ENCODE measurements around the gene KRT14. TPM values are rescaled to one million over a fixed set of nuclear protein-coding genes. Genes with fewer than 3 reads are reported as not detected.

KRT14 gene
- total and polyA plus RNA-seq, 9 donors, result 0.38 to 1.1 (median 0.75) TPM; not detected in 6

DNA sequence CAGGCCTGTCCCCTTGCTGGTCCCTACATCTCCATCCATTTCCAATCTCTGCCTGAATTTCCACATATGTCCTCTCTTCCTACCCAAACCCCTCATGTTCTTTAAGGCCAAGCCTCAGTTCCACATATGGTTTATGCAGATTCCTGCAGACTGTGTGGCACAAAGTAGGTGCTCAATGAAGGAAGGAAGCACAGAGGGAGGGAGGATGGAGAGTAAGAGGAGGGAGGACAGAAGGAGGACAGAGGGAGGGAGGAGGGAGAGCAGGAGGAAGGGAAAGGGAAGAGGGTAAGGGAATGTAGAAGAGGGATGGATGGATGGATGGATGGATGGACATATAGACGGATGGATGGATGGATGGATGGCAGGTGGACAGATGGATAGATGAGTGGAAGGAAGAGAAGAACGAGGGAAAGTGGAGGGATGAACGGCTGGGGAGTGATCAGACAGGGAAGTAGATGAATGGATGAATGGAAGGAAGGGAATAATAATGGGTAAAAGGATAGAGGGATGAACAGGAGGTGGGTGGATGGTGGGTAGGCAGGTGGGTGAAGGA lies 7.7 kb upstream of the KRT14 start:
- TF ChIP-seq, protein P1, sequence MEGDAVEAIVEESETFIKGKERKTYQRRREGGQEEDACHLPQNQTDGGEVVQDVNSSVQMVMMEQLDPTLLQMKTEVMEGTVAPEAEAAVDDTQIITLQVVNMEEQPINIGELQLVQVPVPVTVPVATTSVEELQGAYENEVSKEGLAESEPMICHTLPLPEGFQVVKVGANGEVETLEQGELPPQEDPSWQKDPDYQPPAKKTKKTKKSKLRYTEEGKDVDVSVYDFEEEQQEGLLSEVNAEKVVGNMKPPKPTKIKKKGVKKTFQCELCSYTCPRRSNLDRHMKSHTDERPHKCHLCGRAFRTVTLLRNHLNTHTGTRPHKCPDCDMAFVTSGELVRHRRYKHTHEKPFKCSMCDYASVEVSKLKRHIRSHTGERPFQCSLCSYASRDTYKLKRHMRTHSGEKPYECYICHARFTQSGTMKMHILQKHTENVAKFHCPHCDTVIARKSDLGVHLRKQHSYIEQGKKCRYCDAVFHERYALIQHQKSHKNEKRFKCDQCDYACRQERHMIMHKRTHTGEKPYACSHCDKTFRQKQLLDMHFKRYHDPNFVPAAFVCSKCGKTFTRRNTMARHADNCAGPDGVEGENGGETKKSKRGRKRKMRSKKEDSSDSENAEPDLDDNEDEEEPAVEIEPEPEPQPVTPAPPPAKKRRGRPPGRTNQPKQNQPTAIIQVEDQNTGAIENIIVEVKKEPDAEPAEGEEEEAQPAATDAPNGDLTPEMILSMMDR (IDR thresholded peaks at IDR 0.05), result no peak
- no peak for TF ChIP-seq EP300 (IDR thresholded peaks at IDR 0.05)
- TF ChIP-seq POLR2A (IDR thresholded peaks at IDR 0.05), result no peak
- no peak overlapping the region for H3K27ac ChIP-seq
- DNase-seq, result no peak
- no peaks in the 10 kb centered on the region for H3K4me1 ChIP-seq (ENCODE audit: insufficient read depth)
- H3K36me3 ChIP-seq, result no peaks in the 10 kb centered on the region
- intact Hi-C loops (cut with DNase I), result no loop called here
- WGBS, 3 donors, result 46 to 86% (median 79%) methylated on average over 3 of the region's 3 CpGs
- H3K27me3 ChIP-seq, result no peaks in the 10 kb centered on the region
- no peaks in the 10 kb centered on the region for H3K9me3 ChIP-seq
- H3K4me3 ChIP-seq, result no peak overlapping the region

DNA sequence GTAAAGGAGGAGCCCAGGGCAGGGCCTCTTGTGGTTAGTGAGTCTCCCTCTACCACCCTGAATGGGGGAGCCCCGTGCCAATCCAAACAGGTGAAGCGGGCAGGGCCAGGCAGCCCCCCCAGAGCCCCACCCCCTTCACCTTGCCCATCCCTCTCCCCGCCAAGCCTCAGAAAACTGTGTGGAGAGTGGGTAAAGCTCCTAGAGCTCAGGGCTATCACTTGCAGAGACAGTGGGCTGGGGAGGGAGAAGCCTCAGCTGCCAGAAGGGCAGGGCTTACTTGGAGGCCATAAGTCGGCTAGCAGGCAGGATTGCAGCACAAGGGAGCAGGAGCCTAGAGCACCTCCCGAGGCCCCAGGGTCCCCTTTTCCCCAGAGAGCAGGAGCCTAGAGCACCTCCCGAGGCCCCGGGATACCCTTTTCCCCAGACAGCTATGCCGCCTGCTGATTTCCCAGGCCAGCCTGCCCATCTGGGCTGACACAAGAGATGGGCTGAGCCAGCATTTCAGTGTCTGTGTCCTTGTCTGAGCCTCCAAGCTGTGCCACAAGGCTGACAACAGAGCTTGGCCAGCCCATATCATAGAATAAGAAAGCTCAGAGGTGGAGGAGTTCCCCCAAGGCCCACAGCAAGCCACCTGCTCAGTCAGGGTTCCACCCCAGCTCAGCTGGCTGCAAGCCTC lies 6.7 kb upstream of the KRT14 start:
- Histone ChIP-seq H3K9me3 (no peaks in the 10 kb centered on the region), H3K27ac (no peak overlapping the region), H3K4me3 (no peak overlapping the region), H3K4me1 (ENCODE audit: insufficient read depth) (no peaks in the 10 kb centered on the region), H3K27me3 (no peaks in the 10 kb centered on the region), H3K36me3 (no peaks in the 10 kb centered on the region)
- TF ChIP-seq EP300 (IDR thresholded peaks at IDR 0.05) (no peak), POLR2A (IDR thresholded peaks at IDR 0.05) (no peak)
- TF ChIP-seq, protein P1 (IDR thresholded peaks at IDR 0.05), result no peak
- intact Hi-C loops (cut with DNase I), result no loop called here
- DNase-seq, result no peak
- 57 to 66% (median 58%) methylated on average over 8 of the region's 8 CpGs for WGBS, 3 donors

DNA sequence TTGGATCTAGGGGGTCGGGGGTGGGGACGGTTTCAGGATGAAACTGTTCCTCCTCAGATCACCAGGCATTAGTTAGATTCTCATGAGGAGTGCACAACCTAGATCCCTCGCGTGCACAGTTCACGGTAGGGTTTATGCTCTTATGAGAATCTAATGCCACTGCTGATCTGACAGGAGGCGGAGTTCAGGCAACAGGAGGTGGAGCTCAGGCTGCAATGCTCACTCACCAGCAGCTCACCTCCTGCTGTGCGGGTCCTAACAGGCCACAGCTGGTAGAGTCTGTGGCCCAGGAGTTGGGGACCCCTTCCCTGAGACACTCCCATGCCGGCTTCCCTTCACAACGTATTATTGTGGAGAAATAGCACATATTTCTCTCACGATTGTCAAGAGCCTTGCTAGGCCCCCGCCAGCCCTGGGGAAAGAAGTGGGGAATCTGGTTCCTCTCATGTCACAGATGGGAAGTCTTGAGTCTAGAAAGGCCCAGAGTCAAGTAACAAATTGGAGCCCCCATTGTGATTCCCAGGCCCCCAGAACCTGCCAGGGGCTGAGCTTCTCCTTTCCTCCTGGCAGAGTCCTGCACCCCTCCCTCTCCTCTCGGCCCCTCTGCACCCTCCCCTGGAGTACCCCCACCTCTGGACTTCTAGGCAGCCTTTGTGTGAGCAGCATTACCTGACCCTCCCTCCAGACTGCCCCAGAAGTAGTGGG lies 6.1 kb upstream of the KRT14 start:
- intact Hi-C loops (cut with DNase I), result no loop called here
- no peaks in the 10 kb centered on the region for H3K36me3 ChIP-seq
- no peaks in the 10 kb centered on the region for H3K27me3 ChIP-seq
- WGBS, 3 donors, result 81 to 83% (median 81%) methylated on average over 12 of the region's 12 CpGs
- TF ChIP-seq EP300 (IDR thresholded peaks at IDR 0.05), result no peak
- no peak for TF ChIP-seq POLR2A (IDR thresholded peaks at IDR 0.05)
- H3K4me3 ChIP-seq, result no peak overlapping the region
- H3K9me3 ChIP-seq, result no peaks in the 10 kb centered on the region
- no peak overlapping the region for H3K27ac ChIP-seq
- DNase-seq, result no peak
- H3K4me1 ChIP-seq (ENCODE audit: insufficient read depth), result no peaks in the 10 kb centered on the region

DNA sequence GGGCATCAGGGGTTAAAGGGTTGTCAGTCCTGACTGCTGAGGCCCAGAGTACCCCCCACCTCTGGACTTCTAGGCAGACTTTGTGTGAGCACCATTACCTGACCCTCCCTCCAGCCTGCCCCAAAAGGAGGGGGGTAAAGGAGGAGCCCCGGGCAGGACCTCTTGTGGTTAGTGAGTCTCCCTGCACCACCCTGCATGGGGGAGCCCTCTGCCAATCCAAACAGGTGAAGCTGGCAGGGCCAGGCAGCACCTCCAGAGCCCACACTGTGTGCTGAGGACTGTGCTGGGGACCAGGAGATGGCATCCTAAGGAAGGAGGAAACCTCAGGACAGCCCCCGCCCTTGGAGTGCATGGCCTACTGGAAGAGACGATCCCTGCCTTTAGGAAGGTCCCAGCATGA lies 2.6 kb upstream of the KRT14 start:
- no peak overlapping the region for H3K27ac ChIP-seq
- 56 to 67% (median 63%) methylated on average over 3 of the region's 3 CpGs for WGBS, 3 donors
- no peak overlapping the region for H3K4me3 ChIP-seq
- DNase-seq, result no peak
- no peaks in the 10 kb centered on the region for H3K9me3 ChIP-seq
- TF ChIP-seq POLR2A (IDR thresholded peaks at IDR 0.05), result no peak
- intact Hi-C loops (cut with DNase I), result no loop called here
- no peaks in the 10 kb centered on the region for H3K4me1 ChIP-seq (ENCODE audit: insufficient read depth)
- no peaks in the 10 kb centered on the region for H3K36me3 ChIP-seq
- H3K27me3 ChIP-seq, result no peaks in the 10 kb centered on the region

DNA sequence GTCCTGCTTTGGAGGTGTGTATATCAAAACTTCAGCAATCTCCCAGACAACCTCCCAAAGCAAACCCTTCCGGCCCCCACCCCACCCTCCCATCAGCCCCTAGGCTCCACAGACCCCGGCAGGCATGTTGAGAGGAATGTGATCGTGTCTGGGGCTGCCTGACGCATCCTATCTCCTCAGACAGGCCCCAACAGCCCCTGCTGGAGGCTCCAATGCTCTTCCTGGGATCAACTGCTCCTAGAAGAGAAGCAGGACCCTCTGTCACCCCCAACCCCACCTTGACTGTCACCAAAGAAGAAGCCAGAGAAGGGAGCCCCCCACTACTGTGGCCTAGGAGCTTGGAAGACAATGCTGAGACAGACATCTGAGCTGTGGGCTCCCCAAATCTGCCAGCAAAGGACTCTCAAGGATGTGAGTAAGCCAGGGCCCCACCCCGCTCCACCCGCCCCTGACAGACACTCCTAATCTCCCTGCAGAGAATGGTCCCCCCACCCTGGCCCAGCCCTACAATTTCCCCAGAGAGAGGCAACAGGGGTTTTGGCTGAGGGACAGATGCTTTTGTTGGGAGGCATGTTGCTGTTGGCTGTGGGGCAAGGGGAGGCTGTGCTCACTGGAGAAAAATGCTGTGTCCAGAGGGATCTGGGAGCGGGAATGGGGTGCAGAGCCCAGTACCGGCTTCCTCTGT lies 1.6 kb upstream of the KRT14 start:
- DNase-seq, result no peak
- no peak for TF ChIP-seq POLR2A (IDR thresholded peaks at IDR 0.05)
- TF ChIP-seq, protein P1 (IDR thresholded peaks at IDR 0.05), result no peak
- TF ChIP-seq EP300 (IDR thresholded peaks at IDR 0.05), result no peak
- intact Hi-C loops (cut with DNase I), result no loop called here
- WGBS, 3 donors, result 54 to 74% (median 72%) methylated on average over 6 to 8 of the region's 8 CpGs
- Histone ChIP-seq H3K27me3 (no peaks in the 10 kb centered on the region), H3K36me3 (no peaks in the 10 kb centered on the region), H3K27ac (no peak overlapping the region), H3K4me1 (ENCODE audit: insufficient read depth) (no peaks in the 10 kb centered on the region), H3K4me3 (no peak overlapping the region), H3K9me3 (no peaks in the 10 kb centered on the region)

All from ovary (tissue), 9 donors.